ENCODE data around the gene ACOXL.
A peak's percentile ranks its signal among the peaks of the same experiment; 100 is the strongest.
"Not testable (repeated sequence)": the region's sequence is repeated elsewhere in the genome, so short reads cannot be mapped to it uniquely, and the experiment has no call there.

Gene ACOXL

GRCh38 chr2:110732422-110733413, at the start of gene ACOXL:
Gene ACOXL (plus strand): TSS chr2:110732573. CDS start chr2:110768390, 35,817 bp downstream.
- DNase-seq (ENCODE audit: low spot score), result no peak
- FAIRE-seq, result no peak

GRCh38 chr2:110682872-110683271, 49.5 kb upstream of the ACOXL start:
- no peak for FAIRE-seq

GRCh38 chr2:110687775-110688484, 44.4 kb upstream of the ACOXL start:
- not testable (repeated sequence) for FAIRE-seq

More at GRCh38 chr2:110682872-110683271, 49.5 kb upstream of the ACOXL start:
- no peak for DNase-seq (ENCODE audit: low spot score)

GRCh38 chr2:110688594-110689091, 43.7 kb upstream of the ACOXL start:
- no peak for DNase-seq (ENCODE audit: low spot score)
- no peak for FAIRE-seq

More at GRCh38 chr2:110687775-110688484, 44.4 kb upstream of the ACOXL start:
- DNase-seq (ENCODE audit: low spot score), result not testable (repeated sequence)

GRCh38 chr2:110690083-110690965, 42.0 kb upstream of the ACOXL start:
- FAIRE-seq, result no peak

GRCh38 chr2:110691612-110692258, 40.6 kb upstream of the ACOXL start:
- no peak for FAIRE-seq

More at GRCh38 chr2:110690083-110690965, 42.0 kb upstream of the ACOXL start:
- DNase-seq (ENCODE audit: low spot score), result no peak

GRCh38 chr2:110695146-110695898, 37.1 kb upstream of the ACOXL start:
- not testable (repeated sequence) for DNase-seq (ENCODE audit: low spot score); FAIRE-seq

More at GRCh38 chr2:110691612-110692258, 40.6 kb upstream of the ACOXL start:
- no peak for DNase-seq (ENCODE audit: low spot score)

- DNase-seq (ENCODE audit: low spot score); FAIRE-seq: not testable (repeated sequence)
Observed at GRCh38 chr2:110698253-110698652, 34.1 kb upstream of the ACOXL start.

GRCh38 chr2:110702514-110703380, 29.6 kb upstream of the ACOXL start:
- FAIRE-seq (no peak), DNase-seq (ENCODE audit: low spot score) (no peak)

- no peak for DNase-seq (ENCODE audit: low spot score)
- FAIRE-seq, result no peak
Observed at GRCh38 chr2:110707386-110707965, 24.9 kb upstream of the ACOXL start.

- DNase-seq (ENCODE audit: low spot score) (no peak), FAIRE-seq (no peak)
Observed at GRCh38 chr2:110708455-110708854, 23.9 kb upstream of the ACOXL start.

- DNase-seq (ENCODE audit: low spot score) (no peak), FAIRE-seq (no peak)
Observed at GRCh38 chr2:110712737-110713136, 19.6 kb upstream of the ACOXL start.

- FAIRE-seq, result peak; percentile 25
- DNase-seq (ENCODE audit: low spot score), result peak; percentile 69
Observed at GRCh38 chr2:110713513-110714362, 18.6 kb upstream of the ACOXL start.

- FAIRE-seq (no peak), DNase-seq (ENCODE audit: low spot score) (no peak)
Observed at GRCh38 chr2:110714452-110715224, 17.7 kb upstream of the ACOXL start.

GRCh38 chr2:110716959-110717645, 15.3 kb upstream of the ACOXL start:
- peak; percentile 23 for FAIRE-seq

GRCh38 chr2:110717734-110718133, 14.6 kb upstream of the ACOXL start:
- DNase-seq (ENCODE audit: low spot score) (no peak), FAIRE-seq (no peak)

More at GRCh38 chr2:110716959-110717645, 15.3 kb upstream of the ACOXL start:
- peak; percentile 18 for DNase-seq (ENCODE audit: low spot score)

All from RCC 7860 (cell line).